Hepatocyte (in vitro differentiated cells): ENCODE data around the gene ADISSP.

ENCODE experiments used
- CTCF ChIP-seq: fragments of 200-600 bp; sonication (generic); IDR thresholded peaks from 2 replicates; pipeline ENCODE4 v1.5.1; 2016; ENCODE audit warnings: antibody characterized with exemption, mild to moderate bottlenecking; ENCODE audit not compliant: poor library complexity
- EZH2 ChIP-seq: fragments of 200-600 bp; sonication (generic); IDR thresholded peaks from 2 replicates; pipeline ENCODE4 v1.6.1; 2016; ENCODE audit warnings: antibody characterized with exemption, mild to moderate bottlenecking, borderline replicate concordance

GRCh38 chr20:3727401-3728021, 40.0 kb downstream of the ADISSP start:
- TF ChIP-seq CTCF: no peak
- TF ChIP-seq EZH2: no peak
